A549 (cell line): Measurements from ENCODE around the gene RBMS3. TPM values are rescaled to one million over a fixed set of nuclear protein-coding genes. Genes with fewer than 3 reads are reported as not detected.

Experiments
- ATAC-seq, 2 experiments: fragments of 200-7000 bp in 1 of 2; fragments of >200 bp in 1 of 2; cut with Nextera tagmentation in 1 of 2; cut with Tn5 transposase in 1 of 2; 3 replicates each; pipeline versions ENCODE4 v1.8.0 to v1.9.1; 2018 to 2020; ENCODE audit warnings: mild to moderate bottlenecking in 1 of 2, moderate library complexity in 1 of 2
- CTCF ChIA-PET: fragments of 300-600 bp; sonication (Branson Sonifier 250); formaldehyde crosslinking; extraction: SDS; loops from one replicate; lab custom pipeline; 2021; ENCODE audit warnings: antibody characterized with exemption, inconsistent platforms; lab: Yijun Ruan, JAX
- POLR2A ChIA-PET: fragments of 350-600 bp; formaldehyde crosslinking; extraction: SDS; loops from one replicate; lab custom pipeline; 2021; ENCODE audit warnings: antibody characterized with exemption, inconsistent platforms; lab: Yijun Ruan, JAX
- DNase-seq, 2 experiments: peaks; one replicate each; pipeline versions ENCODE4 v3.0.0 to v3.0.0-alpha.2; 2011 to 2016; ENCODE audit warnings: low read depth in 1 of 2, low spot score in 1 of 2
- FAIRE-seq: peaks from 2 replicates; lab custom pipeline; 2011; peaks lifted over from hg19 to GRCh38; lab: Jason Lieb, UNC
- H3K27ac ChIP-seq, 2 experiments: fragments of >200 bp; sonication (Bioruptor Twin); formaldehyde crosslinking; 3 replicates each; pipeline ENCODE4 v1.5.1; 2016 to 2017
- H3K4me1 ChIP-seq: fragments of >200 bp; sonication (Bioruptor Twin); formaldehyde crosslinking; 3 replicates; pipeline ENCODE4 v1.6.1; 2016
- H3K4me2 ChIP-seq: fragments of >200 bp; sonication (Bioruptor Twin); formaldehyde crosslinking; 3 replicates; pipeline ENCODE4 v1.6.1; 2016
- H3K4me3 ChIP-seq: fragments of >200 bp; sonication (Bioruptor Twin); formaldehyde crosslinking; 3 replicates; pipeline ENCODE4 v1.5.1; 2016
- H3K9me3 ChIP-seq: fragments of >200 bp; sonication (Bioruptor Twin); formaldehyde crosslinking; 3 replicates; pipeline ENCODE4 v1.6.1; 2016
- ATOH8 ChIP-seq: fragments of 250-450 bp; sonication (Bioruptor Pico); IDR thresholded peaks from 2 replicates; pipeline ENCODE4 v1.5.0; 2020; ENCODE audit warnings: low read depth, mild to moderate bottlenecking, moderate library complexity
- CBX2 ChIP-seq: fragments of 200-600 bp; sonication (generic); IDR thresholded peaks from 2 replicates; pipeline ENCODE4 v1.6.1; 2016; ENCODE audit warnings: low read depth, mild to moderate bottlenecking, borderline replicate concordance
- CBX8 ChIP-seq: fragments of 200-600 bp; sonication (generic); IDR thresholded peaks from 2 replicates; pipeline ENCODE4 v1.6.1; 2016
- CEBPB ChIP-seq, 2 experiments: fragments of >200 bp in 1 of 2; sonication (Bioruptor Twin) in 1 of 2; formaldehyde crosslinking in 1 of 2; IDR thresholded peaks; 2 replicates each; pipeline ENCODE4 v1.6.1; 2012 to 2016
- CHD4 ChIP-seq: fragments of 200-600 bp; sonication (generic); IDR thresholded peaks from 2 replicates; pipeline ENCODE4 v1.6.1; 2016; ENCODE audit warnings: antibody characterized with exemption, mild to moderate bottlenecking, borderline replicate concordance
- CTCF ChIP-seq: fragments of >200 bp; sonication (Bioruptor Twin); formaldehyde crosslinking; IDR thresholded peaks from 3 replicates; pipeline ENCODE4 v1.5.1; 2016
- EHMT2 ChIP-seq: fragments of 200-600 bp; sonication (generic); IDR thresholded peaks from 2 replicates; pipeline ENCODE4 v1.6.1; 2016; ENCODE audit warnings: antibody characterized with exemption, low read depth, mild to moderate bottlenecking, moderate library complexity
- HDAC2 ChIP-seq: fragments of 200-600 bp; sonication (generic); IDR thresholded peaks from 2 replicates; pipeline ENCODE4 v1.6.1; 2016
- HEYL ChIP-seq: fragments of 250-450 bp; sonication (Bioruptor Pico); IDR thresholded peaks from 2 replicates; pipeline ENCODE4 v1.8.0; 2021; ENCODE audit warnings: mild to moderate bottlenecking, moderate library complexity
- HOXA7 ChIP-seq: fragments of 250-450 bp; sonication (Bioruptor Pico); IDR thresholded peaks from 2 replicates; pipeline ENCODE4 v1.5.0; 2020; ENCODE audit warnings: mild to moderate bottlenecking, moderate library complexity
- HOXB13 ChIP-seq: fragments of 250-450 bp; sonication (Bioruptor Pico); IDR thresholded peaks from 2 replicates; pipeline ENCODE4 v1.5.0; 2020; ENCODE audit warnings: low read depth, mild to moderate bottlenecking, moderate library complexity
- MAZ ChIP-seq: fragments of 150-350 bp; IDR thresholded peaks from 2 replicates; pipeline ENCODE4 v1.6.1; 2014; ENCODE audit warnings: antibody characterized with exemption, low read depth, low read length, borderline replicate concordance
- MYC ChIP-seq: IDR thresholded peaks from 2 replicates; pipeline ENCODE4 v1.6.1; 2012; ENCODE audit warnings: mild to moderate bottlenecking, inconsistent platforms, low read length, improper control_type of control experiment, borderline replicate concordance
- POLR2AphosphoS2 ChIP-seq: conservative IDR thresholded peaks from 2 replicates; pipeline ENCODE4 v1.6.1; 2012; ENCODE audit warnings: low read length, improper control_type of control experiment, inconsistent platforms
- REST ChIP-seq: fragments of 200-600 bp; sonication (generic); IDR thresholded peaks from 2 replicates; pipeline ENCODE4 v1.6.1; 2016; ENCODE audit warnings: antibody characterized with exemption, mild to moderate bottlenecking, moderate library complexity
- RNF2 ChIP-seq: fragments of 200-600 bp; sonication (generic); IDR thresholded peaks from 2 replicates; pipeline ENCODE4 v1.6.1; 2016; ENCODE audit warnings: low read depth, mild to moderate bottlenecking, antibody characterized with exemption, moderate library complexity, borderline replicate concordance
- SMC3 ChIP-seq: fragments of >200 bp; sonication (Bioruptor Twin); formaldehyde crosslinking; IDR thresholded peaks from 3 replicates; pipeline ENCODE4 v1.6.1; 2018; ENCODE audit warnings: inconsistent platforms
- USF2 ChIP-seq: fragments of 450-650 bp; IDR thresholded peaks from 2 replicates; pipeline ENCODE4 v1.6.1; 2014; ENCODE audit warnings: antibody characterized with exemption
- ZFP36 ChIP-seq: fragments of 450-650 bp; IDR thresholded peaks from 2 replicates; pipeline ENCODE4 v1.6.1; 2014; ENCODE audit warnings: borderline replicate concordance; ENCODE audit not compliant: partially characterized antibody
- ZSCAN20 ChIP-seq: fragments of 250-450 bp; sonication (Bioruptor Pico); IDR thresholded peaks from 2 replicates; pipeline ENCODE4 v1.8.0; 2022; ENCODE audit warnings: mild to moderate bottlenecking, moderate library complexity
- WGBS: methylation state at CpG from one replicate; pipeline ENCODE4 v1.1.6; 2017; ENCODE audit errors: missing lambda C conversion rate; 5-methylcytosine and 5-hydroxymethylcytosine counted together
- polyA plus RNA-seq, 4 experiments: library from polyadenylated mRNA; depleted of rRNA in 3 of 4; stranded (reverse); fragments of >200 nt; fragmentation: RNase III in 1 of 4; extraction: RNeasy Plus Mini Kit Qiagen cat#74134 plus additional on column Dnase treatment in 1 of 4; gene quantifications; 2 replicates in 3 of 4; 3 replicates in 1 of 4; pipeline ENCODE4 v1.2.3, GENCODE V29; 2011 to 2017
- TF ChIP-seq, protein P1 (sequence below): IDR thresholded peaks from 2 replicates; pipeline ENCODE4 v1.6.1; 2012
- TF ChIP-seq, protein P2 (sequence below): fragments of 150-350 bp; IDR thresholded peaks from 2 replicates; pipeline ENCODE4 v1.6.1; 2014; ENCODE audit warnings: low read depth, mild to moderate bottlenecking, low read length
- TF ChIP-seq, protein P3 (sequence below): fragments of 250-450 bp; sonication (Bioruptor Pico); IDR thresholded peaks from 2 replicates; pipeline ENCODE4 v1.5.0; 2021; ENCODE audit warnings: mild to moderate bottlenecking, moderate library complexity, borderline replicate concordance

Gene RBMS3
- polyA plus RNA-seq, 2 of the 4 experiments (the other 2 are of a cell fraction): 0.92 to 4.1 TPM

DNA sequence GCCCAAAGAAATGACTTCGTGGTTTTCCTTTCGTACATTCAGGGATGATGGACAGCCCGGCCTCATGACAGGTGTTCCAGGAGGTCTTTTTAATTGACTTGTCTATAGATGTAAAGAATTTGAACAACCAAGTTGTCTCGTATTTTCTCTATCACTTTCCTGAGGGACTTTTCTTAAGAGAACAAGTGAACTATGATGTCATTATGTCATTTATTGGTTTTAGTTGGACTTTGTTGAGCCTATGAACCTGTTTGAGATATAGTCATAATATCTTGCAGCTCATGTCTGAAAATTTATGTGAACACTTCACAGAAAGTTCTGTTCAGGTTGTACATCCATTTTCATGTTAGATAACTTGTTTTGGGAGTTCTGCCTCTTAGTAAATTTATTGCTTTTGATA is 89.2 kb downstream of the RBMS3 start:
- TF ChIP-seq POLR2AphosphoS2 (no peak), USF2 (no peak), CBX2 (no peak), SMC3 (no peak), HOXA7 (CRISPR knock-in tag) (no peak), REST (no peak), CEBPB (IDR thresholded peaks at IDR 0.05) (no peak), ZSCAN20 (no peak), CHD4 (no peak), MYC (no peak)
- TF ChIP-seq, protein P1, sequence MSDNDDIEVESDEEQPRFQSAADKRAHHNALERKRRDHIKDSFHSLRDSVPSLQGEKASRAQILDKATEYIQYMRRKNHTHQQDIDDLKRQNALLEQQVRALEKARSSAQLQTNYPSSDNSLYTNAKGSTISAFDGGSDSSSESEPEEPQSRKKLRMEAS: no peak
- TF ChIP-seq, protein P2, sequence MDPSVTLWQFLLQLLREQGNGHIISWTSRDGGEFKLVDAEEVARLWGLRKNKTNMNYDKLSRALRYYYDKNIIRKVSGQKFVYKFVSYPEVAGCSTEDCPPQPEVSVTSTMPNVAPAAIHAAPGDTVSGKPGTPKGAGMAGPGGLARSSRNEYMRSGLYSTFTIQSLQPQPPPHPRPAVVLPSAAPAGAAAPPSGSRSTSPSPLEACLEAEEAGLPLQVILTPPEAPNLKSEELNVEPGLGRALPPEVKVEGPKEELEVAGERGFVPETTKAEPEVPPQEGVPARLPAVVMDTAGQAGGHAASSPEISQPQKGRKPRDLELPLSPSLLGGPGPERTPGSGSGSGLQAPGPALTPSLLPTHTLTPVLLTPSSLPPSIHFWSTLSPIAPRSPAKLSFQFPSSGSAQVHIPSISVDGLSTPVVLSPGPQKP: no peak
- DNase-seq: no peak
- 86% methylated on average over 4 of the region's 4 CpGs for WGBS
- ChIA-PET POLR2A (no interaction called here), CTCF (interaction anchor here (1.4 kb wide), 1 partner anchor 29 kb away, joined by 4 read pairs; no protein-coding TSS in a partner anchor)
- Histone ChIP-seq H3K9me3 (no peaks in the 10 kb centered on the region), H3K4me2 (no peak overlapping the region), H3K4me1 (no peaks in the 10 kb centered on the region), H3K27ac (no peak overlapping the region), H3K4me3 (no peak overlapping the region)
- no peak for FAIRE-seq
- ATAC-seq: no peak

DNA sequence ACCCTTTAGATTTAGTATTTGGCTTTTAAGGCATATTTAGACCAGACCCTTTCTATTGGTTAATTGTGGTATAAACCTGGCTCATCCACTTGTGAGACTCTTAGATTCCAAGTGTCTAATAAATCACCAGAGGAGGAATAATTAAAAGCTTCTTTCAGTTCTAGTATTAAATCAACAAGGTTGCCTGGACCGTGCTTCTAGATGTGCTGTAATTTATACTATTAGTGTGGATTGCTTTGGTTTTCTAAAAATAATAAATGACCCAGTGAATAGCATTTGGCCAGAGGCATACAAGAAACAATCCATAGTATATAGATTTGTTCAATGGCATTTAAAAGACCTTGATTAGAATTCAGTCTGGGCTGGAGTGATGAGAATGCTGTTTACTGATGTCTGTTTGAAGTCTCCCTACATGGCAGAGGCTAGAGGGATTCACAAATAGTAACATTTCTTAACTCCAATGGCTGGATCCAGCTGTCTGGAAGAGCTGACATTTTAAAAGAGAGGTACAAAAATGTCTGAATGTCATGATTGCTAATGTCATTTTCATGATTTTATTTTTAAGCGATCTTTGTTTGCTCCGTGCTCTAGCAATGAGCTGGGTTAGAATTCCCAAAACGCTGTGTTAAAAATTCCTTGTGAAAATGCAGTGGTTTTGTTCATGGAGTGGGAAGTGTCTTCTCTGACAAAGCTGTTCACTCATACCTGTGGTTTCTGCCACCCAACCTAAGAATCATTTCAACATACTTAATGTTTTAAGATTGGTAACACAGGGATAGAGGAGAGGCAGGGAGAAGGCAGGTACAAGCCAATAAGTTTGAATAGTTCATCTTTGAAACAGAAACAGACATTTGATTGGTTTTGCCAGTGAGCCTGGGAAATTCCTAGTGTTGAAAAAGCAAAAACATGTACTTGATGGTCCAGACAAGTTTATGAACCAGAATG is 89.9 kb downstream of the RBMS3 start:
- ChIA-PET CTCF (interaction anchor here (1.0 kb wide), 1 partner anchor 16 kb away, joined by 3 read pairs; no protein-coding TSS in a partner anchor), POLR2A (no interaction called here)
- DNase-seq: no peak
- 85% methylated on average over 4 of the region's 4 CpGs for WGBS
- ATAC-seq: no peak
- H3K4me3 ChIP-seq: no peak overlapping the region
- no peak overlapping the region for H3K4me2 ChIP-seq
- H3K4me1 ChIP-seq: no peaks in the 10 kb centered on the region
- FAIRE-seq: no peak
- H3K9me3 ChIP-seq: no peaks in the 10 kb centered on the region
- no peak for TF ChIP-seq HDAC2
- TF ChIP-seq, protein P3, sequence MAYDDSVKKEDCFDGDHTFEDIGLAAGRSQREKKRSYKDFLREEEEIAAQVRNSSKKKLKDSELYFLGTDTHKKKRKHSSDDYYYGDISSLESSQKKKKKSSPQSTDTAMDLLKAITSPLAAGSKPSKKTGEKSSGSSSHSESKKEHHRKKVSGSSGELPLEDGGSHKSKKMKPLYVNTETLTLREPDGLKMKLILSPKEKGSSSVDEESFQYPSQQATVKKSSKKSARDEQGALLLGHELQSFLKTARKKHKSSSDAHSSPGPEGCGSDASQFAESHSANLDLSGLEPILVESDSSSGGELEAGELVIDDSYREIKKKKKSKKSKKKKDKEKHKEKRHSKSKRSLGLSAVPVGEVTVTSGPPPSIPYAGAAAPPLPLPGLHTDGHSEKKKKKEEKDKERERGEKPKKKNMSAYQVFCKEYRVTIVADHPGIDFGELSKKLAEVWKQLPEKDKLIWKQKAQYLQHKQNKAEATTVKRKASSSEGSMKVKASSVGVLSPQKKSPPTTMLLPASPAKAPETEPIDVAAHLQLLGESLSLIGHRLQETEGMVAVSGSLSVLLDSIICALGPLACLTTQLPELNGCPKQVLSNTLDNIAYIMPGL: no peak
- no peak for TF ChIP-seq CBX8
- TF ChIP-seq EHMT2: no peak
- no peak for TF ChIP-seq CTCF
- TF ChIP-seq HEYL: no peak
- no peak for TF ChIP-seq RNF2
- TF ChIP-seq MAZ: no peak
- no peak for TF ChIP-seq ATOH8 (CRISPR knock-in tag)
- no peak for TF ChIP-seq ZFP36
- TF ChIP-seq, protein P2: no peak
- no peak for TF ChIP-seq HOXB13 (CRISPR knock-in tag)
- H3K27ac ChIP-seq: no peak overlapping the region
